OCI-M2 (cell line): ENCODE data around the gene EFCAB3.
"Not testable (repeated sequence)": the region's sequence is repeated elsewhere in the genome, so short reads cannot be mapped to it uniquely, and the experiment has no call there.

Experiments
- DNase-seq: peaks from one replicate; lab custom pipeline; 2025; ENCODE audit not compliant: unreplicated experiment; lab: John Stamatoyannopoulos, UW

Gene EFCAB3

GRCh38 chr17:62380253-62380652 lies at the start of gene EFCAB3:
Gene EFCAB3 (plus strand): TSS chr17:62380553. CDS start chr17:62382980, 2,427 bp downstream.
- DNase-seq: no peak

- DNase-seq: no peak
Measured at GRCh38 chr17:62336527-62336926, 43.8 kb upstream of the EFCAB3 start.

- no peak for DNase-seq
Measured at GRCh38 chr17:62343764-62344270, 36.5 kb upstream of the EFCAB3 start.

DNA sequence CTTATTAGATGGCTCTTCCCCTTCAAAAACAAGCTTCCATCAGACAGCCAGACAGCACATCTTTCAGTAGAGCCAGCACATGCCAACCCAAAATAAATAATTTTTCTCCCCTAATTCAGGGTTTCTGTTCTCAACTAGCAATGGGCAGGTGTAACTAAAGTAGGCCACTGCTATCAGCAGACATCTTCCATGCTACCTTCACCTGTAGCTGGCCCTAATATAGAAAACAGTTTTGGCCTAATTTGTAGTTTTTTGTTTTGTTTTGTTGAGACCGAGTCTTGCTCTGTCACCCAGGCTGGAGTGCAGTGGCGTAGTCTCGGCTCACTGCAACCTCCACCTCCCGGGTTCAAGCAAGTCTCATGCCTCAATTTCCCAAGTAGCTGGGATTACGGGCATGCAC lies 29.2 kb upstream of the EFCAB3 start:
- no peak for DNase-seq

DNA sequence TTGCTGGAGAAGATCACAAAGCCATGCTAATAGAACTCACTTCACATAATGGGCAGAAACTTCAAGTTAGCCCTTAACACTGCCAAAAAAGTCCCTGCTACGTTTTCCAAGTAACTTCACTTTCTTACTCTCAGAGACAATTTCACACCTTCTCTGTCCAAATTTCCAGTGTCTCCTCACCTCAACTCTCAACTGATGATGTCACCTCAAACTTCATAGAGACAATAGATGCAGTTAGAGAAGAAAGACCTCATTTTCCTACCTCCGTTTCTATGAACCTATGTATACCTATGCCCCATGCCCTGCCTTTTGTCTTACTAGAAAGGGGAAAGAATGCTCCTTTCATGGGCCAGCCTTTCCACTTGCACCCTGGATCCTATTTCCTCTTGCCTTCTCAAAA lies 14.2 kb upstream of the EFCAB3 start:
- no peak for DNase-seq

DNA sequence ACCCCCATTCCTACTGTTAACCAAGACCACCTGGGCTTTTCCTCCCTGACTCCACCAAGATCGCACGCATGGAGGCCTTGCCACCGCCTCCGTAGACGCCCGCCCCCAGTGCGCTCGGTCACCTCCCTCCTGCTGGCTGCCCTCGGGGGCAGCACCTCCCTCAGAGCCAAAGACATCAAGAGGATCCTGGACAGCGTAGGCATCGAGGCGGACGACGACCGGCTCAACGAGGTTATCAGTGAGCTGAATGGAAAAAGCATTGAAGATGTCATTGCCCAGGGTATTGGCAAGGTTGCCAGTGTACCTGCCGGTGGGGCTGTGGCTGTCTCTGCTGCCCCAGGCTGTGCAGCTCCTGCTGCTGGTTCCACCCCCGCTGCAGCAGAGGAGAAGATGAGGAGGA lies 1.2 kb downstream of the EFCAB3 start:
- DNase-seq: no peak

DNA sequence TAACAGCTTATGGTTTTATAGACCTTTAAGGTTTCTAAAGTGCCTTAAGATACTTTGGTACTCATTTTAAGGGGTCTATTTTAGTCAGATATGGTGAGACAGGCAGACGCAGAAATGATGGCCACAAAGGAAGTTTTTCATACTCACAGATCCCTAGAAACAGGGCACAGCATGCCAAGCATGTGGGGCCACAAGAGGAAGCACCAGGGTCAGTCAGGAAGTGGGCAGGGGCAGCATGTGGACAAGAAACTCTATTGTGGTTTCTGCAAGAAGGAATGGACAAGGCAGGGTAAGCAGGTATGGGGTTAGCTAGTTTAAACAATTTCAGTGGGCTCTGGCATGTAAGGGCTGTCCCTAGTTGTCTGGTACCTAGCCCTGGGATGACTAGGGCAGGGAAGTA lies 8.5 kb downstream of the EFCAB3 start:
- no peak for DNase-seq

- DNase-seq: no peak
Measured at GRCh38 chr17:62392908-62393307, 12.6 kb downstream of the EFCAB3 start.

- no peak for DNase-seq
Measured at GRCh38 chr17:62398891-62399290, 18.5 kb downstream of the EFCAB3 start.

- no peak for DNase-seq
Measured at GRCh38 chr17:62405451-62405850, 25.1 kb downstream of the EFCAB3 start.

- DNase-seq: not testable (repeated sequence)
Measured at GRCh38 chr17:62413090-62413489, 32.7 kb downstream of the EFCAB3 start.

DNA sequence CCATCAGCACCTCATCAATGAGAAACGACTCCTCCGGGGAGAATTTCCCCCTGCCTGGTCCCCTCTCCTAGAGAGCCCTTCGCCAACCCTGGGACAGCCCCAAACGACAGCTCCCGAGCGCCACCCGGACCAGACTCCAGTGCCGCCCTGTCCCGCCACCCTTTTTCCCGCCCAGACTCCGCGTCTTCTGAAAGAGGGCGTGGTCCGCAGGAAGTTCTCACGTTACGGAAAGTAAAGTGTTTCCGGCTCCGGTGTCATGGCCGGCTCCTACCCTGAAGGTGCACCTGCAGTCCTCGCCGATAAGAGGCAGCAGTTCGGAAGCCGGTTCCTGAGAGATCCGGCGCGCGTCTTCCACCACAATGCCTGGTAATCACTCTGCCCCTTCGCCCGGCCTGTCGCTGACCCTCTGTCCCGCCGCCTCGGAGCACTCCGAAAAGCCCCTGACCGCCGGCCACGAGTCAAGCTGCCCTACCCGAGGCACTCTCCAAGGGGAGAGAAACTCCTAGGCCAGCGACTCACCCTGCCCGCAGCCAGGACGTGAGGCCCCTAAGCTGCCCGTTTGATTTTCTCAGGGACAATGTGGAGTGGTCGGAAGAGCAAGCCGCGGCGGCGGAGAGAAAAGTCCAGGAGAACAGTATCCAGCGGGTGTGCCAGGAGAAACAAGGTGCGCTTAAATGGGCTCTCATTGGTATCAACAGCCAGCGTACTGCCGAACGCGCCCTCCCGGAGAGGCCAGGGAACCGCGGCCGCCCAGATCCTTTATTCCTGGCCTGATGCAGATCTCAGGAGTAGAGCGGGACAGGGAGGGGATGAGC lies 43.5 kb downstream of the EFCAB3 start, which contains the start of gene METTL2A:
TSS of gene METTL2A (plus strand) at position 251 of the 815 bp plus-strand sequence. CDS start at position 257, 6 bp downstream.
- peak; percentile 59 for DNase-seq

DNA sequence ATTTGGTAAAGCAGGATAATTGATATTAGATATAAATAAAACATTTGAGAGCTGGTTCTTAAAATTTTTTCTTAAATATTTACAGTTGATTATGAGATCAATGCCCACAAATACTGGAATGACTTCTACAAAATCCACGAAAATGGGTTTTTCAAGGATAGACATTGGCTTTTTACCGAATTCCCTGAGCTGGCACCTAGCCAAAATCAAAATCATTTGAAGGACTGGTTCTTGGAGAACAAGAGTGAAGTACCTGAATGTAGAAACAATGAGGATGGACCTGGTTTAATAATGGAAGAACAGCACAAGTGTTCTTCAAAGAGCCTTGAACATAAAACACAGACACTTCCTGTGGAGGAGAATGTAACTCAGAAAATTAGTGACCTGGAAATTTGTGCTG lies 45.9 kb downstream of the EFCAB3 start:
- not testable (repeated sequence) for DNase-seq

GRCh38 chr17:62435251-62435650 lies 54.9 kb downstream of the EFCAB3 start:
- DNase-seq: not testable (repeated sequence)

DNA sequence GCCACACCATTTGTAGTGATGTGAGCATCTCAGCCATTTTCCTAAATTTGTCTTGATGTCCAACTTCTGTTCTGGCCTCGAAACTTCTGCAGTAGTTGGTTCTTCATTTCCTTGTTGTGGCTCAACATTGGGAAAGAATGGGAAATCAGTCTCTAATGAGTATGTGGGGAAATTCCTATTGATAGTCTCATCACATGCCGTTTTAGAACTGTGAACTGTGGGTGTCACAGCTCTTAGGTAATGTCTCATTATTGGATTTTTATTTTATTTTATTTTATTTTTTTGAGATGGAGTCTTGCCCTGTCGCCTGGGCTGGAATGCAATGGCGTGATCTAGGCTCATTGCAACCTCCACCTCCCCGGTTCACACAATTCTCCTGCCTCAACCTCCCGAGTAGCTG lies 60.8 kb downstream of the EFCAB3 start:
- not testable (repeated sequence) for DNase-seq

DNA sequence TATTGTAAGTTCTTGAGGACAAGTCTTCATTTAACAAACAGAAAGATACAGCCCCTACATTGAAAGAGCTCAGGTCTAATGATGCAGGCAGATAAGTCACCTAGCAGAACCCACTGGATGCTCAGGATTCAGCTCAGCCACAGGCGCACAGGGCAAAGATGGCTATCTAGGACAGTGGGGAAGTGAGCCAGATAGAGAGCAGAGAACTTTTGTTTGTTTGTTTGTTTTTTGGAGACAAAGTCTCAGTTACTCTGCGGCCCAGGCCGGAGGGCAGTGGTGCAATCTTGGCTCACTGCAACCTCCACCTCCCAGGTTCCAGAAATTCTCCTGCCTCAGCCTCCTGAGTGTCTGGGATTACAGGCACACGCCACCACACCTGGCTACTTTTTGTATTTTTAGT lies 63.7 kb downstream of the EFCAB3 start:
- no peak for DNase-seq

DNA sequence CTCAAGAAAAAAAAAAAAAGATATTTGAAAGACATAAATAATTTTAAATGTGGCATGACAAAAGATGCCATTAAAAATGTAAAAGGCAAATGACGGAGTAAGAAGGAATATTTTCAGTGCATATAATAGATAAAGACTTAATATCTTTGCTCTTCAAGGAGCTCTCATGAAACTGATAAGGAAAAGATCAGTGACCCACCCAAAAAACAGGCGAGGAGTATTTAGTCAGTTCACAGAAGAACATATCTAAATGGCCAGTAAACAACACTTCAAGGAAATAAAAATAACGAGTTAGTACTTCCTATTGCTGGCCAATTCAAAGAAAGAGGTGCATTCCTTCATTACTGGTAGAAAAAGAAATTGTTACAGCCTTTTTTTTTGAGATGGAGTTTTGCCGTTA lies 65.4 kb downstream of the EFCAB3 start:
- DNase-seq: not testable (repeated sequence)

DNA sequence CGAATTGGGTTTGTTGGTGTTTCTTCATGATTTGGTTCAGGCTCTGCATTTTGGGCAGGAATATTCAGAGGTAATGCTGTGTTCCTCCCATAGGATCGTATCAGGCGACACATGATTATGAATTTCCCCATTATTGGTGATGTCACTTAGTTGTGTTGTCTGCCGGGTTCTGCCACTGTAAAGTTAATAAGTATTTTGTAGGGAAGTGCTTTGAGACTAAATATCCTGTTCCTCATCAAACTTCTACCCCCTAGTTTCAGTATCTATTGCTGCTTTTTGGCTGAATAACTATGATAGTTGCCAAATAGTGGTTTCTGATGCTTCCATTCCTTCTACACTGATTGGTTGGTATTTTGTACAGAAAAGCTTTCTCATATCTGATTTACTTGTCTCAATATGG lies 71.8 kb downstream of the EFCAB3 start:
- not testable (repeated sequence) for DNase-seq

DNA sequence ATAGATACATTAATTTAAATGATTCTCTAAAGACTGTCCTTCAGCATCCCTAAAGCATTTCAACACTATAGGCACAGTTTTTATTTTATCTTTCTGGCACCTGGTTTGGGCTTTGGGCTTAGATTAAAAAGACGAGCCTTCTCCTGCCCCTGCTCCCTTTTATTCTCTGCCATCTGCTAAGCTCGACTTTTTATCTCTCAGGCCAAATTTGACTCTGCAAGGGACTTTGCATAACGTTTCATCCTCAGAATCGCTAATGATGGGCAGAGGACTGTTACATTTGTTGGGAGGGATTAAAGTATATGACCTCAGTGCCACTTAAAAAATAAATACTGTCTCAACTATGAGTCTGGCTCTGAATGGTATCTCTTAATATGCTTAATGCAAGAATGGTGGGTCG lies 72.7 kb downstream of the EFCAB3 start:
- DNase-seq: not testable (repeated sequence)

GRCh38 chr17:62453656-62454055 lies 73.3 kb downstream of the EFCAB3 start:
- not testable (repeated sequence) for DNase-seq

DNA sequence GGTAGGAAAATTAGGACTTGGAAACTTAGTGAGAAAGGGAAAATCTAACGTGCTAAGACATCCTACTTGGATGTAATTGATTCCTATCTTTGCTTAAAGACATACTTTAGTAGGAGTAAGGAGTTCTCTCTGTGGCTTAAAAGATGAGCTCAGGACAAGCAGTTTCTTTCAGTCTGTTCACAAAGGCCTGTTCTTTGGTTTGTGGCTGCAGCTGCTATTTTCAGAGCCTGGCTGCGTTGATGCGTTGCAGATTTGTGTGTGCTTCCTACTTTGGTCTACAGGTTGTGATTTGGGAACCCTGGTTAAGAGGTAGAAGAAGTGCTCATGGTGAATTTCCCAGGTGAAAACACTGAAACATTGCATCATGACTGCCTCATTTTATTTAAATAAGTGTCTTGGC lies 73.8 kb downstream of the EFCAB3 start:
- DNase-seq: not testable (repeated sequence)

DNA sequence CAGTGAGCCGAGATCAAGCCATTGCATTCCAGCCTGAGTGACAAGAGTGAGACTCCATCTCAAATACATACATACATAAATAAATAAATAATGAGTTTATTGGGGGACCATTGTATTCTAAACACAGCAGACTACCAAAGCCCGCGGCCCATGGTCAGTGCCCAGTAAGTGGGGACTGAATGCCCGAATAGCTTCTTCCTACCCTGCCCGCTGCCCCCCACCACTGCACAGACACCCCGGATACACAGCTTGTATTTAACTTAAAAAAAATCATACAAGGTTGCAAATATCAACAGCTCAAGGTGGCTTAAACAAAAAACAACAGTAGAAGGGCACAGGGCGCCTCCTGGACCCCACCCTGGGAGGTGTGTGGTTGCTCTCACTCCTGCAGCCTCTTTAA lies 75.7 kb downstream of the EFCAB3 start:
- DNase-seq: no peak

DNA sequence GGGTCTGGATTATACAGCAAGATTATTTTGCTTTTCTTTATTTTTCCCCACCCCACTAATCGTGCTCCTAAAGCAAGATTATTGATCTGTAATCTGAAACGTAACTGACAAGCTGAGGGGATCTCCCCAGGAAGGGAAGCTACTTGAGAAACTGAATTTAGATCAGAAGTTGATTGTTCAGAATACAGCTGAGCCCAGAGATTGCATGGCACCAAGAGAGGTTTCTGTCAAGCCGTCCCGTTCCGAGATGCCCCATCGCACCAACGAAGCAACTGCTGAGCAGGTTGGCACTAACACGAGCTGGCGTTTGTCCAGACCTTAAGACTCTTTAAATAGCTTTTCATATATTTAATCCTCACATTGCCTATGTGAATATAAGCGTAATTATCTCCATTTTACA lies 78.1 kb downstream of the EFCAB3 start:
- not testable (repeated sequence) for DNase-seq
